Effector memory CD4-positive, alpha-beta T cell (primary cell): Measurements from ENCODE around the gene ATF6.

Experiments
- DNase-seq, 3 donors: peaks; one replicate each; pipeline ENCODE4 v3.0.0-alpha.2; 2020
- H3K27ac ChIP-seq: 2 replicates; pipeline ENCODE4 v1.7.0; 2013; ENCODE audit warnings: mild to moderate bottlenecking, low read length, moderate library complexity; ENCODE audit not compliant: insufficient read depth, poor library complexity, severe bottlenecking
- H3K27me3 ChIP-seq: replicated peaks from 2 replicates; pipeline ENCODE4 v1.7.0; 2013; ENCODE audit warnings: mild to moderate bottlenecking, low read length; ENCODE audit not compliant: insufficient read depth, control insufficient read depth, poor library complexity, severe bottlenecking
- H3K36me3 ChIP-seq: 2 replicates; pipeline ENCODE4 v1.7.0; 2013; ENCODE audit warnings: mild to moderate bottlenecking, low read length, moderate library complexity; ENCODE audit not compliant: control insufficient read depth, insufficient read depth
- H3K4me1 ChIP-seq: 2 replicates; pipeline ENCODE4 v1.7.0; 2013; ENCODE audit warnings: low read length, mild to moderate bottlenecking; ENCODE audit not compliant: control insufficient read depth, insufficient read depth, poor library complexity, severe bottlenecking
- H3K4me3 ChIP-seq: 2 replicates; pipeline ENCODE4 v1.7.0; 2013; ENCODE audit warnings: low read length, low read depth, mild to moderate bottlenecking; ENCODE audit not compliant: insufficient read depth, poor library complexity, severe bottlenecking
- H3K9me3 ChIP-seq: 2 replicates; pipeline ENCODE4 v1.7.0; 2013; ENCODE audit warnings: mild to moderate bottlenecking, low read length, moderate library complexity; ENCODE audit not compliant: control insufficient read depth

Gene ATF6

DNA sequence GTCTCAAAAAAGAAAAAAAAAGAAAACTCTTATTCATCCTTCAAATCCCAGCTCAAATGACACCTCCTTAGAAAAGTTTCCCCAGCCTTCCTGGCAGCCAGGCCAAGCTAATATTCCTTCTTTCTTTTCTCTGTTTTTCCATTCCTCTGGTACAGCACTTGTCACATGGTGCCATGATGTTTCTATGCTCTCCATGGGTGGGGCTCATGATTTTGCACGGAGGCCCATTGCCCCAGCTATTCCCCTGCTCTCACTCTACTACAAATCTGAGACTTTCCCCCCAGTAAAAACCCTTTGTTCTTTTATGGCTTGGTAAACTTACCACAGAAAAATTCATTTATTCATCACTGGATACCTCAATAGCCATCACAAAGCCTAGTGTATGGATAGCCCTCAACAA is 231.0 kb downstream of the ATF6 start:
- H3K4me1 ChIP-seq: no peaks in the 10 kb centered on the region
- H3K9me3 ChIP-seq: no peaks in the 10 kb centered on the region
- DNase-seq: no peak
- H3K27ac ChIP-seq: no peak overlapping the region
- H3K27me3 ChIP-seq: no peaks in the 10 kb centered on the region
- no peaks in the 10 kb centered on the region for H3K36me3 ChIP-seq
- no peak overlapping the region for H3K4me3 ChIP-seq

DNA sequence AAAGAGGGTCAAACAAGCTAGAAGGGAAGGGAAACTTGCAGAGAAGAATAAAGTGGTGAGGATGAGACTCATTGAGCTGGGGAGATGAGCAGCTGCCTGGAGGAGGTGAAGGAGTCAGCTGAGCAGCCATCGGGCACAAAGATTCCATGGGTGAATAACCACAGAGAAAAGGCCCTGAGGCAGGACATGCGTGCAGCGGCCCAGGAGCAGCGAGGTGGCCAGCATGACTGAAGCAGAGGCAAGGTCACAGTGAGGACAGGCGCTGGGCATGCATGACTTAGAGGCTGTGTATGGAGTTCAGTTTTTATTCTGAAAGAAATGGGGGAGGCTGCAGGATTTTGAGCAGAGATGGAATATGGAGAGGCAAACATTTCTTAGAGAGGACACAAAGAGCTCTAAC is 232.7 kb downstream of the ATF6 start:
- Histone ChIP-seq H3K4me3 (no peak overlapping the region), H3K4me1 (no peaks in the 10 kb centered on the region), H3K27me3 (no peaks in the 10 kb centered on the region), H3K27ac (no peak overlapping the region), H3K36me3 (no peaks in the 10 kb centered on the region), H3K9me3 (no peaks in the 10 kb centered on the region)
- DNase-seq: no peak

GRCh38 chr1:161999301-162000052 is 233.4 kb downstream of the ATF6 start:
- Histone ChIP-seq H3K4me3 (no peak overlapping the region), H3K27me3 (no peaks in the 10 kb centered on the region), H3K36me3 (no peaks in the 10 kb centered on the region), H3K9me3 (no peaks in the 10 kb centered on the region), H3K27ac (no peak overlapping the region), H3K4me1 (no peaks in the 10 kb centered on the region)
- DNase-seq: no peak

DNA sequence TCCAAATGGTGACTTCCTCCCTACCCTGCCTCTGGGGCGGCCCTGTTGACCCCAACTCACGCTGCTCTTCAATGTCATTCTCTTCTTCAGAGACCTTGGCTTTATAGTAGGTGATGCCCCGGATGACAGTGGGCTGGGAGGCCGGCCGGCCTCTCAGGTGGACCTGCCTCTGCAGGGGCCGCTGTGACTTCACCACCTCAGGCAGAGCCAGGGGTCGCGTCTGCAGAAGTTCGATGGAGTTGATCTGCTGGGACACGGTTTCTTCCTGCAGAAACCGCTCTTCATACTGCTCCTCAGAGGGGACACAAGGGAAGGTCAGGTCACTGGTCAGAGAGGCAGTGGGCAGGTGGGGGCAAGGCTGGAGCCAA is 233.9 kb downstream of the ATF6 start:
- Histone ChIP-seq H3K27ac (no peak overlapping the region), H3K27me3 (no peaks in the 10 kb centered on the region), H3K36me3 (no peaks in the 10 kb centered on the region), H3K9me3 (no peaks in the 10 kb centered on the region), H3K4me3 (no peak overlapping the region), H3K4me1 (no peaks in the 10 kb centered on the region)
- no peak for DNase-seq

- no peaks in the 10 kb centered on the region for H3K36me3 ChIP-seq
- DNase-seq: no peak
- no peaks in the 10 kb centered on the region for H3K27me3 ChIP-seq
- H3K4me3 ChIP-seq: no peak overlapping the region
- no peak overlapping the region for H3K27ac ChIP-seq
- H3K4me1 ChIP-seq: no peaks in the 10 kb centered on the region
- H3K9me3 ChIP-seq: no peaks in the 10 kb centered on the region
These were observed 237.1 kb downstream of the ATF6 start for GRCh38 chr1:162003061-162003829.

- no peaks in the 10 kb centered on the region for H3K36me3 ChIP-seq
- H3K27me3 ChIP-seq: no peaks in the 10 kb centered on the region
- no peak overlapping the region for H3K4me3 ChIP-seq
- no peaks in the 10 kb centered on the region for H3K9me3 ChIP-seq
- H3K4me1 ChIP-seq: no peaks in the 10 kb centered on the region
- H3K27ac ChIP-seq: no peak overlapping the region
- no peak for DNase-seq
These were observed 237.7 kb downstream of the ATF6 start for GRCh38 chr1:162003830-162004215.

GRCh38 chr1:162004441-162004950 is 238.4 kb downstream of the ATF6 start:
- no peak for DNase-seq
- no peaks in the 10 kb centered on the region for H3K27me3 ChIP-seq
- no peaks in the 10 kb centered on the region for H3K36me3 ChIP-seq
- H3K4me1 ChIP-seq: no peaks in the 10 kb centered on the region
- H3K4me3 ChIP-seq: no peak overlapping the region
- no peak overlapping the region for H3K27ac ChIP-seq
- no peaks in the 10 kb centered on the region for H3K9me3 ChIP-seq

- no peak overlapping the region for H3K4me3 ChIP-seq
- H3K36me3 ChIP-seq: no peaks in the 10 kb centered on the region
- H3K9me3 ChIP-seq: no peaks in the 10 kb centered on the region
- H3K4me1 ChIP-seq: no peaks in the 10 kb centered on the region
- no peak overlapping the region for H3K27ac ChIP-seq
- DNase-seq: no peak
- H3K27me3 ChIP-seq: no peaks in the 10 kb centered on the region
These were observed 240.0 kb downstream of the ATF6 start for GRCh38 chr1:162006081-162006480.

GRCh38 chr1:162007466-162007865 is 241.3 kb downstream of the ATF6 start:
- Histone ChIP-seq H3K4me1 (no peaks in the 10 kb centered on the region), H3K27ac (no peak overlapping the region), H3K9me3 (no peaks in the 10 kb centered on the region), H3K36me3 (no peaks in the 10 kb centered on the region), H3K27me3 (no peaks in the 10 kb centered on the region), H3K4me3 (no peak overlapping the region)
- no peak for DNase-seq

DNA sequence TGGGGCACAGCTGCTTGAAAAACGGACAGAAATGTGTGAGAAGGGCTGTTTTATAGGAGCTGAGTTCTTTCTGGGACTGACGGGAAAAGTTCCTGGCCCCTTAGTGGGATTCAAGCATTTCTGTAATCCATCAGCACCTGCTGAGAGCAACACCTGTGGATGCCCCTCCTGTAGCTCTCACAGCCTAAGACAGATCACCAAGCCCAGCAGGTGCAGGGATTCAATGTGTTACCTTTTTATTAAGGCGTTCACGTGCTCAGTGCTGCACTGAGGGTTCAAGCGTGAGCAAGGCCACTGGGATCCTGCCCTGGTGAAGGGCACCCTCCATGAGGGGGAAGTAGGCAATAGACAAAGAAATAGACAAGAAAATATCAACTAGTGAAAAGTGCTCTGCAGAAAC is 242.7 kb downstream of the ATF6 start:
- no peak overlapping the region for H3K27ac ChIP-seq
- no peak overlapping the region for H3K4me3 ChIP-seq
- no peaks in the 10 kb centered on the region for H3K36me3 ChIP-seq
- H3K9me3 ChIP-seq: no peaks in the 10 kb centered on the region
- DNase-seq: no peak
- no peaks in the 10 kb centered on the region for H3K4me1 ChIP-seq
- H3K27me3 ChIP-seq: no peaks in the 10 kb centered on the region
